ENCODE data around the gene SBNO1.
"Not testable (repeated sequence)": the region's sequence is repeated elsewhere in the genome, so short reads cannot be mapped to it uniquely, and the experiment has no call there.

SBNO1 gene

GRCh38 chr12:123351349-123351748 lies 13.3 kb downstream of the SBNO1 start:
- no peak for DNase-seq (ENCODE audit: low read depth in 1 of 2, low spot score in 1 of 2)

GRCh38 chr12:123346946-123347345 lies 17.7 kb downstream of the SBNO1 start:
- DNase-seq (ENCODE audit: low read depth in 1 of 2, low spot score in 1 of 2), result no peak

- no peak for DNase-seq (ENCODE audit: low read depth in 1 of 2, low spot score in 1 of 2)
Observed at GRCh38 chr12:123344086-123344485, 20.6 kb downstream of the SBNO1 start.

- no peak for DNase-seq (ENCODE audit: low read depth in 1 of 2, low spot score in 1 of 2)
Observed at GRCh38 chr12:123337070-123337469, 27.6 kb downstream of the SBNO1 start.

GRCh38 chr12:123336530-123336929 lies 28.1 kb downstream of the SBNO1 start:
- no peak for DNase-seq (ENCODE audit: low read depth in 1 of 2, low spot score in 1 of 2)

- no peak for DNase-seq (ENCODE audit: low read depth in 1 of 2, low spot score in 1 of 2)
Observed at GRCh38 chr12:123335490-123335889, 29.2 kb downstream of the SBNO1 start.

- DNase-seq (ENCODE audit: low read depth in 1 of 2, low spot score in 1 of 2), result no peak
Observed at GRCh38 chr12:123329799-123330198, 34.8 kb downstream of the SBNO1 start.

GRCh38 chr12:123319826-123320225 lies 44.8 kb downstream of the SBNO1 start:
- DNase-seq (ENCODE audit: low read depth in 1 of 2, low spot score in 1 of 2), result no peak

GRCh38 chr12:123319273-123319672 lies 45.4 kb downstream of the SBNO1 start:
- DNase-seq (ENCODE audit: low read depth in 1 of 2, low spot score in 1 of 2), result no peak

- not testable (repeated sequence) for DNase-seq (ENCODE audit: low read depth in 1 of 2, low spot score in 1 of 2)
Observed at GRCh38 chr12:123313046-123313445, 51.6 kb downstream of the SBNO1 start.

GRCh38 chr12:123306200-123306599 lies 58.4 kb downstream of the SBNO1 start:
- no peak for DNase-seq (ENCODE audit: low read depth in 1 of 2, low spot score in 1 of 2)

GRCh38 chr12:123305136-123305535 lies 59.5 kb downstream of the SBNO1 start:
- DNase-seq (ENCODE audit: low read depth in 1 of 2, low spot score in 1 of 2), result no peak

GRCh38 chr12:123293178-123293760 lies 71.4 kb downstream of the SBNO1 start:
- no peak for DNase-seq (ENCODE audit: low read depth in 1 of 2, low spot score in 1 of 2)

- no peak for DNase-seq (ENCODE audit: low read depth in 1 of 2, low spot score in 1 of 2)
Observed at GRCh38 chr12:123289911-123290310, 74.7 kb downstream of the SBNO1 start.

GRCh38 chr12:123288751-123289346 lies 75.8 kb downstream of the SBNO1 start:
- DNase-seq (ENCODE audit: low read depth in 1 of 2, low spot score in 1 of 2), result no peak

GRCh38 chr12:123286652-123287373 lies 77.8 kb downstream of the SBNO1 start:
- no peak for DNase-seq (ENCODE audit: low read depth in 1 of 2, low spot score in 1 of 2)

- DNase-seq (ENCODE audit: low read depth in 1 of 2, low spot score in 1 of 2), result no peak
Observed at GRCh38 chr12:123284669-123285068, 80.0 kb downstream of the SBNO1 start.

GRCh38 chr12:123283461-123283860 lies 81.2 kb downstream of the SBNO1 start:
- DNase-seq (ENCODE audit: low read depth in 1 of 2, low spot score in 1 of 2), result no peak

GRCh38 chr12:123282111-123282510 lies 82.5 kb downstream of the SBNO1 start:
- no peak for DNase-seq (ENCODE audit: low read depth in 1 of 2, low spot score in 1 of 2)

GRCh38 chr12:123280971-123281370 lies 83.7 kb downstream of the SBNO1 start:
- no peak for DNase-seq (ENCODE audit: low read depth in 1 of 2, low spot score in 1 of 2)

GRCh38 chr12:123278101-123278627 lies 86.5 kb downstream of the SBNO1 start:
- no peak for DNase-seq (ENCODE audit: low read depth in 1 of 2, low spot score in 1 of 2)

GRCh38 chr12:123273166-123273565 lies 91.5 kb downstream of the SBNO1 start:
- DNase-seq (ENCODE audit: low read depth in 1 of 2, low spot score in 1 of 2), result no peak

Measured in activated CD4-positive, alpha-beta T cell treated with anti-CD3 and anti-CD28 coated beads, Interleukin-2, amount 50 U/mL, for 24 hours (primary cell).